GM19324 (cell line): ENCODE results near the gene EXOC6B.
"Not testable (repeated sequence)": the region's sequence is repeated elsewhere in the genome, so short reads cannot be mapped to it uniquely, and the experiment has no call there.

Experiments used
- ATAC-seq: cut with Tn5 transposase; IDR thresholded peaks from one replicate; pipeline ENCODE4 v1.9.1; 2021; ENCODE audit warnings: mild to moderate bottlenecking, moderate library complexity; ENCODE audit not compliant: unreplicated experiment, low FRiP score

The EXOC6B gene

DNA sequence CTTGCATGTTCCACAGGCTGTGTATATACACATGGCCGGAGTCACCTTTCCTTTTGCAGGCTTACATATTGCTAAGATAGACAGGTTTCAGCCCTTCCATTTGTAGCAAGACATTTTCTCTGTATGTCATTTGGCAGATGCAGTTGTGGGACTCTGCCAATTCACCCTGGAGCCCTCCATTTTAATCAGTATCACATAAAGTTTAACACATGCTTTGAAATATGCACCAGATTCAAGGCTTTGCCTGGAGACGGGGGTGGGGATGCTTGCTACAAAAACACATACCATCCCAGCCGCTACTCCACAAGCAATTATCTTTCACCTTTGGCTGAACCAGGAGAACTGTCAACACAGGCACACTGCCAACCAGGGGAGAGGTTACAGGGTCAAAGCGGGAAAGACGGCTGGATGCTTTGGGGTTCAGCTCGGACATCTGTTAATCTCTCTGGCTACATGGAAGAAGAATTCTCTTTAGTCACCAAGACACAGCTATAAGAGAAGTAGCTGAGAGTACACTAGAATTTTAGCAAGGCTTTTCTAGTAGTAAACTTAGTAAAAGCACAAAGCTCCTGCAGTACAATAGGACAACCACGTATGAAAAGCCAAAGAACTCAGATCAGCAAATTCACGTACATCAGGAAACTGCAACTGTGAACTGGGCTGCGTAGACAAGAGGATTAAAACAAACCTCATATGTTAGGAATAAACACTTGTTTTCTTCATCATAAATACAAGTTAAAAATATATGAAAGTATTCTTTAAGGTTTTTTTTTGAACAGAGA lies 130.9 kb downstream of the EXOC6B start:
- ATAC-seq, result no peak

DNA sequence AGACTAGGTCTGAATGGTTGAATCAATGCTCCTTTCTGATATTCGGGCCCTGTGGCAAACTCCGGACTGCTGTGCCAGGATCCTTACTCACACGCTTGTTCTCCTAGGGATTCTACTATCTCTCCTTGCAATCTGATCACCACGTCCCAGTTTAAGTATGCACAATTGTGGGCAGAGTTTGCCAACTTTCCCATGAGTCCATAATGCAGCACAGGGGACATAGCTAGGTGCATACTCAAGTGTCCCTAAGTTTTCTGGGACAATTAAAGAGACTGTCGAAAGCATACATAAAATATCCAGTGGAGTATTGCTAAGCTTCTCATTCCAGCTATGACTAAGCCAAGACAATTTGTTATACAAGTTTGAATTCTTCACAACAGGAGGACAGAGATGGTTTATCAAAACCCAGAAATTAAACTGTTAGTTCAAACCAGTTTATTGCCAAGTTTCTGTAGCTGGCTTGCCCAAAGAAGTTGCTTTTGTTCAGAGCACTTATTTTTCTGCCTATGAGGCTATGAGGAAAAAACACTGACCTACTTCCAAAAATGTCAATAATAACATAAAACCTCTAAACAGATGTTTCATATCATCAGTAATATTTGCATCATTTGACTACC lies 136.1 kb downstream of the EXOC6B start:
- ATAC-seq, result no peak

DNA sequence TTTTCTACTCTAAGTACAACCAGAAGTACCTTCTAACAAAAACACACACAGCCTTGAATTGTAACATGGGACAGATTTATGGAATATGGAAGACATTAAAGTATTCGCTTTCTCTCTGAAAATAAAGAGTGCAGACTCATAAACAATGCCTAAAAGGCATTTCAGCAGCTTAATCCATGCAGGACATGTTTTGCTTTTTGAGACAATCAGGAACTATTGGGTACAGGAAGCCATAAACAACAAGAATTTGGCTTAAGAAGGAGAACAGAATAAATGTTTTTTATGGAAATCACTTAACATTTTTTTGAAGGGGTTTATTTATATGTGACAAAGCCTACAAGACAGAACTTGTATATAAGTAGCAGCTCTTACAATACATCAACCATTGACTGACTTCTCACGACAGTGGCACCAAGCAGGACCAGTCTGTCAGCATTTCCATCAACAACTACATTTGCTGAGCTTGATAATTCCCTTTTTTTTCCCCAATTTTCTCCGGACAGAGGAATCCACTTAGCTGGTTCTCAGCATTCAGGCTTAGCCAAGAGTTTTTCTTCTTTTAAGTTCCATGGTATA lies 140.1 kb downstream of the EXOC6B start:
- no peak for ATAC-seq

DNA sequence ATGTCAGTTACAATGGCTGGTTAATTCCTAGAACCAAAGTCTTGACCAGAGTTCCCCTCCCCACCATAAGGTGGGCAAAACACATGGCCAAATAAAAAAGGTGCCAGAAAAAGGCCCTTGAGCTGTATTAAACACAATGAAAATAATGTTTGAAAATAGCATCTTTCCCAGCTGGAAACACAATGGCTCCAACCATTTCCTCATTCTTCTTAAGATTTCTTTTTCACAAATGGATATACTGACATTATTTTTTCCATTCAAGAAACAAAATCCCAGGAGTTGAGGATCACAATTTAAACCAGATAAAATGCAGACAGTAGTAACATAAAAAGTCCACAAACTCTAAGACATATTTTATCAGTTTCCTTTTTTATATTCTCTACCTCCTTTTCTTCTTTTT lies 143.8 kb downstream of the EXOC6B start:
- ATAC-seq, result no peak

DNA sequence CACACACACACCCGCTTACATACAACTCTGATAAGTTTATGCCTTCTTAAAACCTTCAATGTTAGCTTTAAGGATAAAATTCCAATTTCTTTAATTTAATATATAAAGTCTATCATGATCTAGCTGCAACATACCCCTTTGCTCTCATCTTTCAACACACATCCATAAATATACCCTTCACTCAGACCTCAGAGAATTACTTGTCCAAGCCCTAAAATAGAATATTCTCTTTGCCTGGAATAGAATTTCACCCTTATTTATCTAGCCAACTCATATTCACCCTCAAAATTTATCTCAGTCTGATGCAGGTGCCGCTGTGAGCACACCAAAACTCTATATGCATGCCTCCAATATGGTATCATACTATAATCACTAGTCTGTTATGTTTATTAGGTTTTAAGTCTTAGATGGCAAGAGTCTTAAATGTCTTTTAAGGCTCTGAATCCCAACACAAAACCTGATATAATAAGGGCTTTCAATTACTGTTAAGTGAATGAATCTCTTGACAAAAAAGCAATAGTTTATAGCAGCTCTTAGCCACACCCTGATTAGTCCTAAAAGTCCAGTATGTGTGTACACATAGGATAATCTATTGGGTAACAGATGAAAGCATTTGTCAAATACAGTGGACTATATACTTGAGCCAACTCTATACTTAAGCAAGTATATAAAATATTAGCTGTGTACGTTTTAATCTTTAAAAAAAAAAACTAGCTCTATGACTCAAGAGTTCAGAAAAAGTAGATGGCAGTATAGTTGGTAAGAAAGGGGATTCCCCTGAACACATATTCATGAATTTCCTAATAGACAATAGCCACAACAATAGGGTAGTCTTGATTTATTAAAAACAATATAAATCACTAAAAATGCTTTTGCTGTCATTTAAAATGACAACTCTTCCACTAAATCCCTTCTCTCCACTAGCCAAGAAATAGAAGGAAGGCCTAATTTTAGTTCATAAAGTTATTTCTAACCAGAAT lies 144.5 kb downstream of the EXOC6B start:
- ATAC-seq, result no peak

DNA sequence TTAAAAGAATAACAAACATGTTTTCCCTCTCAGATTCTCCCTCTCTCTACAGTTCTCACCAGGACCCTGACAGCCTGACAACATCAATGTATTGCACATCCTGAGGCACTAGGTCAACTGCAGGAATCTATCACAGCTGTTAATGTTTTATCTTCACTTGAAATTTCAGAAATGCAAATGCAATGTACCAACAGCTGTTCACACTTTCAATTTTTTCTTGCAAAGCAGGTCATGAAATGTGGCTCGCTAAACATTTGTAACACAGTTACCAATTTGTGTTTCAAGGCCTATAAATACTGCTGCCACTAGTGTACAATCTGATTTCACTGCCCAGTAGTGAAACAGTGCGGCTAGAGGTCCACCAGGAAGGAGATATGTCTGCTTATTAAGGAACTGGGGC lies 147.8 kb downstream of the EXOC6B start:
- peak; percentile 90 for ATAC-seq

DNA sequence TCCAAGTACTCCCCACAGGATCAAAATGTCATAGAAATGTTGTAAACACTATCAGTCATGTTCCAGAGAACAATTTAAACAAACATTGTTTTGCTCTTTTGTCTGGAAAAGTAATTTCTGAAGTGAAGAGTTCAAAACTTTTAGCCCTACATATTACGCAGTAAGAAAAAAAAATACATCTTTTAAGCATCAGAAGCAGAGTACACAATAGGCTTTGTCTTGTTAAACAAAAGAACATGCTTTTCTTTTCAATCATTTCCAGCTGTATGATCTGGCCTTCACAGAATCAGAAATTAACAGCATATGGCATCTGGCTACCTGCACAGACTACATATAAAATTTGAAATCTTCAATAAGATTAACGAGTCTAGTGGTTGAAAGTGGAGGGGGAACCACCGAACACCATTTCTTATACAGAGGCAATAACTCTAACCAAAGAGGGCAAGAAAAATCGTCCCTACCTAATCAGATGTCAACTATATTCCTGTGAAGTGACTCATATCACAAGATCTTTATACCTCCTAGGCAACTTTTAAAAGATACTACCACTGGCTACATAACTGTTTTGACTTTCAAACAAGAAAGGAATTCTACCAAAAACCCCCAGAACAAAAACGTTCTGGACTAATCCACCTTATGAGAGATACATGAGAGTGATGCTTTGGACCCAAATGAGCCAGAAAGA lies 149.3 kb downstream of the EXOC6B start:
- no peak for ATAC-seq

DNA sequence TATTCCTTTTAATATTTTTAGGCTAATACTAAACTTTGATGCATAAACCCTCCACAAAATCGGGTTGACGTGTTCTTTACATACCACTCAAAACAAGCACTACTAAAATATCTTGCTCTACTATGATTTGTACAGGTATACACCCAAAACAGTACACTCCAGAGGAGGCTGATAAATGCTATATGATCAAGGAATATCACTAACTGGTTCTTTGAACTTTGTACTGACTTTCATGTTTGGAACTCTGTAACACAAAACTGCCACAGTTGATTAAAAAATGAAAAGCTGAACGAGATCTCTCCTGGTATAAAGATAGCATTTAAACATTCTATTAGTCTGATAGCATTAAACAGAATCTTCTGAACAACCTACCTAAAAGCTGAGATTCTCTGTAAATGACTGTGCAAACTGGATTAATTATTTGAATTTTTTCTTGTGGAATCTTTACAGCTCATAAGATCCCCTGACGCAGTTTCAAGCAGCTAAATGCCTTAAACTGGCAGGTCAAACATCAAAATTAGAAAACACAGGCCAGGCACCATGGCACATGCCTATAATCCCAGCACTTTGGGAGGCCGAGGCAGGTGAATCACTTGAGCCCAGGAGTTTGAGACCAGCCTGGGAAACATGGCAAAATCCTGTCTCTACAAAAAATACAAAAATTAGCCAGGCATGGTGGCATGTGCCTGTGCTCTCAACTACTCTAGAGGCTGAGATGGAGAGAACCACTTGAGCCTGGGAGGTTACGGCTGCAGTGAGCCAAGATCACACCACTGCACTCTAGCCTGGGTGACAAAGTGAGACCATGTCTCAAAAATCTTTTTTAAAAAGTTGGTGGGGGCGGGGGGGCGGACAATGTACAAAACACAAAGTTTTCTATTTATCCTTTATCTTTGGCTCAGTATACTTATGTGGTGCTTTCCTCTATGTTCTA lies 150.6 kb downstream of the EXOC6B start:
- no peak for ATAC-seq

DNA sequence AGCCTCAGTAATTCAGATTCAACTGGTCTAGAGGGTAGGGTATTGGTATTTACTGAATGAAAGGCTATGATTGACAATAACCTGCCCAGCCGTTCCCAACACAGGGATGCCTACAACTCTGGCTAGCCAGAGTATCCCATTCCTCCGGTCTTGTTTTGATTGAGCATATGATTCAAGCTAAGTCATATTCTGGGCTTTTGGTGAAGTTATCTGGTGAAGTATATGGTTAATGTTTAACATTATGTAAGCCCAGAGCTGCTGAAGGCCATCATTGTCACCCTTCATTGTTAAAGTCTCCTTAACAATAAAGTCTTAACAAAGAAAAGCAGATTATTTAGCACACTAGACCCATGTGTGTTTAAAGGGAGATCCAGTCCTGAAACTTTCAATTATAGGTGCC lies 152.6 kb downstream of the EXOC6B start:
- ATAC-seq, result no peak

DNA sequence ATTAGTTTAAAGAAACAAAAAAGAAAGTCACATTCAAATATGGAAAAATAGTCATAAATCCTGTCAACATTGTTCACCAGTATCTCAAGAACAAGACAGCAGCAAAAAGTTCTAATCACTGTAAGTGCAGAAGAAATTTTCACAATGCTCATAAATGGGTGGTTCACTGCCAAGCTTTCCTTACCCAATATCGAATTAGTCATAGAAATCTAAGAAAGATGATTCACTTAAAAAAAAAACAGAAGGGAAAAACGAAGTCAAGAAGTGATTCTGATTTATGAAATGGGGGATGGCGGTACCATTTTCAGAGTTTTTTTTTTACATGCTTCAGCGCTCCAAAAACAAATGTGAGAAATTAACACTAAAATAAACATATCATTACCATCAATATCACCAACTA lies 156.7 kb downstream of the EXOC6B start:
- no peak for ATAC-seq

DNA sequence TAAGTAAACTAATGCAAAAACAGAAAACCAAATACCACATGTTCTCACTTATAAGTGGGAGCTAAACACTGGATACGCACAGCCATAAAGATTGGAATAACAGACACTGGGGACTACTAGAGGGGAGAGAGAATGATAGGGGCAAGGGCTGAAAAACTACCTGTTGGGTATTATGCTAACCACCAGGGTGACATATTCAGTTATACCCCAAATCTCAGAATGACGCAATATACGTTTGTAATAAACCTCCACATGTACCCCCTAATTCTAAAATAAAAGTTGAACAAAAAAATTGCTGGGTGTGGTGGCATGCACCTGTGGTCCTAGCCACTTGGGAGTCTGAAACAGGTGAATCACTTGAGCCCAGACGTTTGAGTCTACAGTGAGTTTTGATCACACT lies 157.2 kb downstream of the EXOC6B start:
- no peak for ATAC-seq

DNA sequence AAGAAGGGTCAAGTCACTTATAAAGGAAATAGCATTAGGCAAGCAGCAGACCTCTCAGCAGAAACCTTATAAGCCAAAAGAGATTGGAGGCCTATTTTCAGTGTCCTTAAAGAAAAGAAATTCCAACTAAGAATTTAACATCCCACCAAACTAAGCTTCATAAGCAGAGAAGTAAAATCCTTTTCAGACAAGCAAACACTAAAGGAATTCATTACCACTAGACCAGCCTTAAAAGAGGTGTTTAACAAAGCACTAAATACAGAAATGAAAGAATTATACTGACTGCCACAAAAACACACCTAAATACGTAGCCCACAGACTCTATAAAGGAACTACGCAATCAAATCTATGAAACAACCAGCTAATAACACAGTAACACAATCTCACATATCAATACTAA lies 160.4 kb downstream of the EXOC6B start:
- ATAC-seq, result no peak

DNA sequence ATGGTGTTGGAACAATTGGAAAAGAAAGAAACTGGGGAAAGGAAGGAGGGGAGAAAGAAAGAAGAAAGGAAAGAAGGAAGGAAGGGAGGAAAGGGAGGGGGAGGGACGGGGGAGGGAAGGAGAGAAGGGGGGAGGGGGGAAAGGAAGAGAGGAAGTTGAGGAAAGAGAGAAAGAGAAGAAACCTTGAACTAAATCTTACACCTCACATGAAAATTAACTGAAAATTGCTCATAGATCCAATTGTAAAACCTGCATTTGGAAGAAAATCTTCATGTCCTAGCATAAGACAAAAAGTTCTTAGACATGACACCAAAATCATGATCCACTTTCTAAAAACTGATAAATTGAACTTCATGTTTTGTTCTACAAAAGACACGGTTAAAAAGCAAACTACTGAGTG lies 163.8 kb downstream of the EXOC6B start:
- ATAC-seq, result no peak

DNA sequence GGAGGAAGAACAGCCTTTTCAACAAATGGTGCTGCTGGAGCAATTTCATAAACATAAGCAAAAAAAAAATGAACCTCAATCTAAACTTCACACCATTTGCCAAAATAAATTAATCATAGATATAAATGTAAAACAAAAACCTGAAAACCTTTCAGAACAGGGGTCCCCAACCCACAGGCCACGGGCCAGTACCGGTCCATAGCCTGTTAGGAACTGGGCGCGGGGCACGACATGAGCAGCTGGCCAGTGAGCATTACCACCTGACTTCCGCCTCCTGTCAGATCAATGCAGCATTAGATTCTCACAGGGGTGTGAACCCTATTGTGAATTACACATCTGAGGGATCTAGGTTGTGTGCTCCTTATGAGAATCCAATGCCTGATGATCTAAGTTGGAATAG lies 176.0 kb downstream of the EXOC6B start:
- ATAC-seq, result no peak

DNA sequence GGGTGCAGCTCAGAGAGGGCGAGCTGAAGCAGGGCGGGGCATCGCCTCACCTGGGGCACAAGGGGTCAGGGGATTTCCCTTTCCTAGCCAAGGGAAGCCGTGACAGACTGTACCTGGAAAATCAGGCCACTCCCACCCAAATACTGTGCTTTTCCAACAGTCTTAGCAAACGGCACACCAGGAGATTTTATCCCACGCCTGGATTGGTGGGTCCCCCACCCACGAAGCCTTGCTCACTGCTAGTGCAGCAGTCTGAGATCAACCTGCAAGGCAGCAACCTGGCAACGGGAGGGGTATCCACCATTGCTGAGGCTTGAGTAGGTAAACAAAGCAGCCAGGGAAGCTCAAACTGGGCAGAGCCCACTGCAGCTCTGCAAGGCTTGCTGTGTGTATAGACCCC lies 184.6 kb downstream of the EXOC6B start:
- ATAC-seq, result not testable (repeated sequence)

DNA sequence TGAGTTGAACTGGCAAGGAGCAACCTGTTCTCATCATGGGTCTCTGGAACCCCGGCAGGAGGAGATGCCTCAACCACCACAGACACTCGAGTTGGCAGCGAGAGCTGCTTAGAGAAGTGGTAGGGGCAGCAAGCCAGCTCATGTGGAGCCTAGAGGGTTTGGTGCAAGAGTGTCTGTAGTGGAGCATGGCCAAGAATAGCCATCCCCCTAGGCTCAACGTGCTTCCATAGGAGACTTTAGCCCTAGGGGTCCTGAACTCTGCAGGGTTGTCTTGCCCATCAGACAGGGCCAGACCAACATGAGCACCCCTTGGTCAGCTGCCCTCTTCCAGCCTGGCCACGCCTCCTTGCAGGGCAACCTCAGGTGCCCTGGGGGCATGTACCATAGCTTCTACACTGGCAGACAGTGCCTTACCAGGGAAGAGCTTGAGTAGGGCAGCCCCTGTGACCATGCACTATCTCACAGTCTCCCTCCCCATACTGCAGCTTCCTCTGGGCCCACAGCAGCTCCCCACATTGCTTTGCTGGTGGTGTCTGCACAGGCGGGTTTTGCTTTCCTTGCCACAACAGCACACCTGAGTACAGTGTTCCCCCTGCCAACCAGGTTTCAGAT lies 187.1 kb downstream of the EXOC6B start:
- ATAC-seq, result no peak

DNA sequence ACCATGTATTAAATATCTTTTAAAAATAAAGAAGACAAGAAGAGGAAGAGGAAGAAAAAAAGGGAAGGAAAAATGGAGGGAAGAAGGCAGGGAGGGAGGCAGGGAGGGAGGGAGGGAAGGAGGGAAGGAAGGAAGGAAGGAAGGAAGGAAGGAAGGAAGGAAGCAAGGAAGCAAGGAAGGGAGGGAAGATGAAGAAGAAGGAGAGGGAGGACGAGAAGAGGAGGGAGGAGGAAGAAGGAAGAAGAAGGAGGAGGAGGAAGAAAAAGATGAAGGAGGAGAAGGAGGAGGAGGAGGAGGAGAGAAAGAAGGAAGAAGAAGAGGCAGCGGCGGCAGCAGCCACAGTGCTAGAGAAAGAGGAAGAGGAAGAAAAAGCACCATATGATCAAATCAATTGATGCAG lies 189.6 kb downstream of the EXOC6B start:
- ATAC-seq, result no peak

DNA sequence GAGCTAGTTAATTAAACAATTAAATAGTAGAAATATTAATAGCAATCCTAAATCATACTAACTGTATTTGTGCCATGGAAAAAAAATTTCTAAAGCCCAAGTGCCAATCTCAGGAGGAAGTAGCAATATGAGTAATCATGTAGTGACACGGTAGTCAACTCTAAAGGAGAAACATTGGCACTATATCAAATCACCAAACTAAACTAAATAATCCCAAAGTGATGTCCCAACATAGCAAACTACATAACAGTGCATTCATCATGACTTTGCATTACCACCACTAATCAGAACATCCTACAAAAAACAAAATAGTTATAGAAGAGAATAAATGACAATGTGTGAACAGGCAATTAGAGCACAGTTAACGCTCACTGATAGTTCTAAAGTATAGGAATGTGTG lies 195.1 kb downstream of the EXOC6B start:
- no peak for ATAC-seq

DNA sequence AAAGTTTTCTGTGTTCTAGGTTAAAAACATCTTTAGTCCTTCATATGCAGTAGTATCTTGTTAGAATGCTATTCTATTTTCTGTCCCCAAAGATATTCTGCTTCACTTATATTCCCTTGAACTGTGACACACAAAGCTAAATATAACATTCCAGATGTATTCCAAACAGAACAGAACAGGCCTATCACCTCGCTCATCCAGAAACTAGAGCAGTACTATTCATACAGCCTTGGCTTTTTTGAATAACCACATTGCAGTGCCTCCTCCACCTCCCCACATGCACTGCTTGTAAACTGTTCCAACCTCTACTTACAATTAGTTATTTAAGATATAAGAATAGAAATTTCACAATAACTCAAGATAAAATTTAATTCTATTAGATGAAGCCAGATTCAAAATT lies 196.8 kb downstream of the EXOC6B start:
- no peak for ATAC-seq
